Measurements from ENCODE around the gene SPRED2. TPM values are rescaled to one million over a fixed set of nuclear protein-coding genes. Genes with fewer than 3 reads are reported as not detected.

Gene SPRED2
- total and polyA plus RNA-seq, 2 of the 8 experiments (the other 6 are each of a cell fraction or from before 2014, with no cell fraction given): 15.3 to 22.5 TPM

GRCh38 chr2:65349863-65350262, 82.5 kb downstream of the SPRED2 start:
- no peaks in the 10 kb centered on the region for H3K27me3 ChIP-seq (replicated peaks in 1 of 4; ENCODE audit: control insufficient read depth in 3 of 4, extremely low read depth in 1 of 4, insufficient read depth in 3 of 4, low read length in 3 of 4)
- TF ChIP-seq HDAC2 (IDR thresholded peaks at IDR 0.05; ENCODE audit: borderline replicate concordance in 1 of 2, low read depth in 2 of 2, low read length in 2 of 2) (no peak), GTF2F1 (IDR thresholded peaks at IDR 0.05; ENCODE audit: borderline replicate concordance, low read depth, low read length) (no peak), ASH2L (IDR thresholded peaks at IDR 0.05; ENCODE audit: low read length) (no peak), SAP30 (IDR thresholded peaks at IDR 0.05; ENCODE audit: insufficient read depth, insufficient replicate concordance, low read length) (no peak), CBX8 (IDR thresholded peaks at IDR 0.05; ENCODE audit: borderline replicate concordance, low read depth, low read length) (no peak), MAFK (IDR thresholded peaks at IDR 0.05; ENCODE audit: low read depth, low read length) (no peak), CEBPB (IDR thresholded peaks at IDR 0.05; ENCODE audit: low read depth, low read length) (no peak), EP300 (IDR thresholded peaks at IDR 0.05; ENCODE audit: borderline replicate concordance in 1 of 2, low read depth in 2 of 2, low read length in 2 of 2) (no peak), RAD21 (IDR thresholded peaks at IDR 0.05 in 1 of 2, conservative IDR thresholded peaks at IDR 0.05 in 1 of 2; ENCODE audit: low read depth in 2 of 2, low read length in 2 of 2) (no peak)
- no peak overlapping the region for H2BK12ac ChIP-seq (ENCODE audit: low read depth, low read length)
- H3K79me1 ChIP-seq (ENCODE audit: low read depth, low read length): peaks cover 3% of the 10 kb centered on the region; the same call in 1 of the 2 replicates
- H3K14ac ChIP-seq (ENCODE audit: insufficient read length): no peak overlapping the region
- H2BK15ac ChIP-seq (ENCODE audit: low read length): no peak overlapping the region
- no peak overlapping the region for H4K91ac ChIP-seq (replicated peaks; ENCODE audit: insufficient read length, low read length)
- no peak overlapping the region for H4K5ac ChIP-seq (ENCODE audit: insufficient read length, low read depth, low read length)
- no peak overlapping the region for H3K4me2 ChIP-seq (ENCODE audit: insufficient read depth in 1 of 2, low read depth in 2 of 2, low read length in 2 of 2)
- no peaks in the 10 kb centered on the region; the same call in 1 of the 2 replicates for H3K23me2 ChIP-seq (ENCODE audit: low read depth, low read length)
- DNase-seq (ENCODE audit: low read depth in 1 of 2, low spot score in 2 of 2) (no peak), FAIRE-seq (no peak)
- H2BK20ac ChIP-seq (ENCODE audit: low read length): no peak overlapping the region
- H3K4me3 ChIP-seq (ENCODE audit: extremely low read depth in 1 of 4, insufficient read depth in 2 of 4, low read depth in 3 of 4, low read length in 4 of 4): no peak overlapping the region
- CTCF ChIA-PET (ENCODE audit: partially characterized antibody): interaction anchor here (0.9 to 5.1 kb wide), 5 partner anchors 22 to 285 kb away, joined by 3 to 42 read pairs (median 3); partner anchors contain the start of gene ACTR2
- peaks cover 4 to 16% (median 6%) of the 10 kb centered on the region in 4 experiments; a peak in 5 of 7 replicates for H3K4me1 ChIP-seq (replicated peaks in 1 of 4; ENCODE audit: control insufficient read depth in 3 of 4, insufficient read depth in 4 of 4, low read length in 3 of 4)
- 0 out of 4 replicates have a peak, but pooled peaks cover 0 to 6% of the 10 kb centered on the region in 2 experiments for H3K79me2 ChIP-seq (ENCODE audit: control insufficient read depth in 1 of 2, insufficient read depth in 2 of 2, low read length in 2 of 2)
- peaks cover 0 to 11% of the 10 kb centered on the region in 2 experiments for H4K20me1 ChIP-seq (replicated peaks in 1 of 2; ENCODE audit: control insufficient read depth in 1 of 2, insufficient read depth in 2 of 2, low read length in 2 of 2)
- H3K9ac ChIP-seq (replicated peaks in 1 of 4; ENCODE audit: extremely low read depth in 1 of 4, low read depth in 3 of 4, low read length in 3 of 4): no peak overlapping the region
- POLR2A ChIA-PET (ENCODE audit: partially characterized antibody): no interaction called here
- H3K9me3 ChIP-seq (ENCODE audit: insufficient read depth in 2 of 2, low read depth in 1 of 2, low read length in 1 of 2): no peaks in the 10 kb centered on the region
- H3K56ac ChIP-seq (replicated peaks; ENCODE audit: insufficient read length, low read depth, low read length): no peak overlapping the region
- H2BK5ac ChIP-seq (ENCODE audit: low read depth, low read length): no peak overlapping the region
- no peak overlapping the region for H2AK5ac ChIP-seq (ENCODE audit: low read depth, low read length)
- WGBS, 2 experiments (ENCODE audit: extremely low coverage in 1 of 2, insufficient coverage in 1 of 2, insufficient read length in 1 of 2, insufficient replicate concordance in 2 of 2, low coverage in 1 of 2, low lambda C conversion rate in 2 of 2, missing lambda C conversion rate in 1 of 2): 88% methylated on average over 4 of the region's 4 CpGs; no CpG with 5 or more reads in 1 of the 2 experiments
- H2AFZ ChIP-seq (ENCODE audit: low read length): no peak overlapping the region
- H3K18ac ChIP-seq (ENCODE audit: extremely low read depth, low read length): no peak overlapping the region
- no peak overlapping the region for H3K23ac ChIP-seq (ENCODE audit: insufficient read length)
- no peak overlapping the region for H3K4ac ChIP-seq (replicated peaks; ENCODE audit: insufficient read length, low read depth, low read length)
- H3K27ac ChIP-seq (ENCODE audit: low read depth, low read length): no peak overlapping the region
- no peaks in the 10 kb centered on the region for H3K36me3 ChIP-seq (ENCODE audit: control insufficient read depth in 2 of 4, insufficient read depth in 4 of 4, low read length in 3 of 4)
- H4K8ac ChIP-seq (ENCODE audit: extremely low read depth, insufficient read depth, low read length): no peak overlapping the region
- no peak overlapping the region for H2BK120ac ChIP-seq (replicated peaks; ENCODE audit: low read depth, low read length)

Data from H1 (cell line).